ENCODE results near the gene ZNF587B.
"Not testable (repeated sequence)": the region's sequence is repeated elsewhere in the genome, so short reads cannot be mapped to it uniquely, and the experiment has no call there.

Gene ZNF587B

DNA sequence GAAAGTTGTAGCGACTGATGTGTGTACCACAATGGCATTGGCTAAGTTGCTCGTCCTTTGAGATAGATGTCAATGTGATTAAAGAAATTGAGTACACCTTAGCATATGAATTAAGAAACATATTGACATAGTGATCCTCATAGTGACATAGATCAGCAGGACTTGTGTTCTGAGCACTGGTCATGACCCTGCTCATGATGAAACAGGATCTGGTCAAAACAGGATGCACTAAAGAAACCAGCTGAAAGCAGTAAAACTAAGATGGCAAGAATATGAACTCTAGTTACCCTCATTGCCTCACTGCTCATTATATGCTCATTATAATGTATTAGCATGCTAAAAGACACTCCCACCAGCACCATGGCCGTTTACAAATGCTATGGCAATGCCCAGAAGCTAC is 17.1 kb downstream of the ZNF587B start:
- H3K36me3 ChIP-seq (ENCODE audit: control insufficient read depth in 2 of 2, insufficient read depth in 2 of 2, low read length in 2 of 2); H3K27me3 ChIP-seq (ENCODE audit: control insufficient read depth in 1 of 2, insufficient read depth in 2 of 2, low read length in 2 of 2); H3K9ac ChIP-seq (ENCODE audit: low read length in 2 of 2); H3K4me1 ChIP-seq (ENCODE audit: control insufficient read depth, insufficient read depth, low read length); H3K27ac ChIP-seq (ENCODE audit: low read length); H3K9me3 ChIP-seq (ENCODE audit: control insufficient read depth in 2 of 2, low read length in 2 of 2); H3K4me3 ChIP-seq (ENCODE audit: low read length in 2 of 2): not testable (repeated sequence)

- peak overlapping the region; percentile 88 to 92 for H3K4me3 ChIP-seq (ENCODE audit: low read length in 2 of 2)
- not testable (repeated sequence) for H3K27ac ChIP-seq (ENCODE audit: low read length); H3K4me1 ChIP-seq (ENCODE audit: control insufficient read depth, insufficient read depth, low read length); H3K27me3 ChIP-seq (ENCODE audit: control insufficient read depth in 1 of 2, insufficient read depth in 2 of 2, low read length in 2 of 2); H3K9ac ChIP-seq (ENCODE audit: low read length in 2 of 2); H3K9me3 ChIP-seq (ENCODE audit: control insufficient read depth in 2 of 2, low read length in 2 of 2); H3K36me3 ChIP-seq (ENCODE audit: control insufficient read depth in 2 of 2, insufficient read depth in 2 of 2, low read length in 2 of 2)
Measured at GRCh38 chr19:57849162-57849665, 19.1 kb downstream of the ZNF587B start.

DNA sequence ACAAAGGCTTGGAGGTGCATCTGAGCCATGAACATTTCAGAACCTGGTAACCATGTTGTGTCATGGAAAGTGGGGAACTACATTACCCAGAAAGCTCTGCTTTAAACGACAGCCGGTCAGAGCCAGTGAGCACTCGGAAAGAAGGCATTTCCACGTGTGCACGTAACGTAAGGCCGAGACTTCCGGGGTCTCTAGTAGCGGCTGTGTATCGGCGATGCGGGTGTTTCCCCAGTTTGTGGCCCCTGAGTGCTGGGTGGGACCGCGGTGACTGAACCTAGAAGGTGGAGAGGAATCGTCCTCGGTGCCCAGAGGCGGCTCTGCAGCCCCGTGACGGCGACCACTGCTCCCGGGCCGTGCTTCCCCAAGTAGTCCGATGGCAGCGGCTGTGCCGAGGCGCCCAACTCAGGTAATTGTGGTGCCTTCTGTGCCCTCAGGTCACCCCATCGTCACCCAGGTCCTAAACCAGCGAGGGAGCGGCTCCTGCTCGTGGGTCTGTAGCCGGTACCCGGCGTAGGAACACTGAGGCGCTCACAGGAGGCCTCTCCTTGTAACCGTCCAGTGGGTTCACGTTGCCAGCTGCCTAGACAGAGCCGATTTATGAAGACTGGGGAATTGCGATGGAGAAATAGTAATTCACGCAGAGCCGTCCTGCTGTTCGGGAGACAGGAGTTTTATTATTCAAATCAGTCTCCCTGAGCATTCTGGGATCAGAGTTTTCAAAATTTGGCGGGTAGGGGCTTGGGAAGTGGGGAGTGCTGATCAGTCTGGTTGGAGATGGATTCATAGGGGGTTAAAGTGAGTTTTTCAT is 19.8 kb downstream of the ZNF587B start, which contains the start of gene ZNF587:
Gene ZNF587, plus strand, starts transcription at position 194 of the 808 bp plus-strand sequence. Its CDS starts 180 bp downstream, at position 374.
- not testable (repeated sequence) for H3K27ac ChIP-seq (ENCODE audit: low read length); H3K27me3 ChIP-seq (ENCODE audit: control insufficient read depth in 1 of 2, insufficient read depth in 2 of 2, low read length in 2 of 2); H3K9me3 ChIP-seq (ENCODE audit: control insufficient read depth in 2 of 2, low read length in 2 of 2); H3K4me1 ChIP-seq (ENCODE audit: control insufficient read depth, insufficient read depth, low read length); H3K36me3 ChIP-seq (ENCODE audit: control insufficient read depth in 2 of 2, insufficient read depth in 2 of 2, low read length in 2 of 2)
- Histone ChIP-seq H3K4me3 (ENCODE audit: low read length in 2 of 2) (peak within 1 kb of the TSS; percentile 88 to 92), H3K9ac (ENCODE audit: low read length in 2 of 2) (peak within 1 kb of the TSS; percentile 80 to 83)

GRCh38 chr19:57850553-57851017 is 20.5 kb downstream of the ZNF587B start:
- Histone ChIP-seq H3K4me1 (ENCODE audit: control insufficient read depth, insufficient read depth, low read length) (peaks cover 9% of the 10 kb centered on the region), H3K9me3 (ENCODE audit: control insufficient read depth in 2 of 2, low read length in 2 of 2) (no peaks in the 10 kb centered on the region), H3K4me3 (ENCODE audit: low read length in 2 of 2) (peak overlapping the region; percentile 88 to 92), H3K36me3 (ENCODE audit: control insufficient read depth in 2 of 2, insufficient read depth in 2 of 2, low read length in 2 of 2) (peaks cover 0 to 6% of the 10 kb centered on the region in 2 donors), H3K9ac (ENCODE audit: low read length in 2 of 2) (peak overlapping the region; percentile 80 to 83), H3K27ac (ENCODE audit: low read length) (no peak overlapping the region), H3K27me3 (ENCODE audit: control insufficient read depth in 1 of 2, insufficient read depth in 2 of 2, low read length in 2 of 2) (no peaks in the 10 kb centered on the region)

- H3K9ac ChIP-seq (ENCODE audit: low read length in 2 of 2); H3K4me1 ChIP-seq (ENCODE audit: control insufficient read depth, insufficient read depth, low read length); H3K27me3 ChIP-seq (ENCODE audit: control insufficient read depth in 1 of 2, insufficient read depth in 2 of 2, low read length in 2 of 2); H3K36me3 ChIP-seq (ENCODE audit: control insufficient read depth in 2 of 2, insufficient read depth in 2 of 2, low read length in 2 of 2); H3K9me3 ChIP-seq (ENCODE audit: control insufficient read depth in 2 of 2, low read length in 2 of 2); H3K27ac ChIP-seq (ENCODE audit: low read length); H3K4me3 ChIP-seq (ENCODE audit: low read length in 2 of 2): not testable (repeated sequence)
Measured at GRCh38 chr19:57851812-57852603, 21.9 kb downstream of the ZNF587B start.

DNA sequence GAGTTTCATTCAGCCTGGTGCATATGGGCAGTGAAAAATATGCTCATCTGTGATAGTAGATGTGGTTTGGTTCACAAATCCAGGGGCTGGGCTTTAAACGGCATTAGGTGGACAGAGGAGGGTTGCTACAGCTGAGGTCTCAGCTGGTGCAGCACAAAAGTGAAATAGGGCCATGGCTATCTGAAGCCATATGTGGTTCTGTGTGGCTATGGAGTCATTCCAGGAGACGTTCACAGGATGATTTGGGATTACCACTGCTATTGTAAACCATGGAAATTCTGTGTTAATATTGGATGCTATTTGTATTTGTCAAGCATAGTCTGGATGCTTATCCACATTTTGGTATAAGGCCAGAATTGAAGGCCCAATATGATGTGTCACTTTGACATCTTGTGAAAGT is 24.0 kb downstream of the ZNF587B start:
- peaks cover 6 to 14% of the 10 kb centered on the region in 2 donors for H3K36me3 ChIP-seq (ENCODE audit: control insufficient read depth in 2 of 2, insufficient read depth in 2 of 2, low read length in 2 of 2)
- not testable (repeated sequence) for H3K4me1 ChIP-seq (ENCODE audit: control insufficient read depth, insufficient read depth, low read length); H3K9ac ChIP-seq (ENCODE audit: low read length in 2 of 2); H3K27ac ChIP-seq (ENCODE audit: low read length); H3K9me3 ChIP-seq (ENCODE audit: control insufficient read depth in 2 of 2, low read length in 2 of 2); H3K27me3 ChIP-seq (ENCODE audit: control insufficient read depth in 1 of 2, insufficient read depth in 2 of 2, low read length in 2 of 2); H3K4me3 ChIP-seq (ENCODE audit: low read length in 2 of 2)

GRCh38 chr19:57862351-57862750 is 32.3 kb downstream of the ZNF587B start:
- H3K4me3 ChIP-seq (ENCODE audit: low read length in 2 of 2); H3K9ac ChIP-seq (ENCODE audit: low read length in 2 of 2); H3K27ac ChIP-seq (ENCODE audit: low read length); H3K4me1 ChIP-seq (ENCODE audit: control insufficient read depth, insufficient read depth, low read length); H3K9me3 ChIP-seq (ENCODE audit: control insufficient read depth in 2 of 2, low read length in 2 of 2); H3K27me3 ChIP-seq (ENCODE audit: control insufficient read depth in 1 of 2, insufficient read depth in 2 of 2, low read length in 2 of 2): not testable (repeated sequence)
- H3K36me3 ChIP-seq (ENCODE audit: control insufficient read depth in 2 of 2, insufficient read depth in 2 of 2, low read length in 2 of 2): peaks cover 41 to 46% of the 10 kb centered on the region in 2 donors

DNA sequence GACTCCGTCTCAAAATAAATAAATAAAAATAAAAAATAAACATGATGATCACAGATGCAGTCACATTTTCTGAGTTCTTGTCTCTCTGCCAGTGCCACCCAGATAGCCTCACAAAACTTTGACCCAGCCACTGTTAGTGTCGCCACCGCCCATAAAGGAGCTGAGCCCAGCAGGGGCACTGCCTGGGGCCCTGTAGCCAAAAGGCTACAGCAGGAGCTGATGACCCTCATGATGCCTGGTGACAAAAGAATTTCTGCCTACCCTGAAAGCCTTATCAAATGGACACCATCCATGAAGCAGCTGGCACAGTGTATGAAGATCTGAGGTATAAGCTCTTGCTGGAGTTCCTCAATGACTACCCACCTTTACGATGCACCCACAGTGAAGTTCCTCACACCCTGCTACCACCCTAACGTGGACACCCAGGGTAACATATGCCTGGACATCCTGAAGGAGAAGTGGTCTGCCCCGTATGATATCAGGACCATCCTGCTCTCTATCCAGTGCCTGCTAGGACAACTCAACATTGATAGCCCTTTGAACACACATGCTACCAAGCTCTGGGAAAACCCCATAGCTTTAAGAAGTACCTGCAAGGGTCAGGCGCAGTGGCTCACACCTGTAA is 37.9 kb downstream of the ZNF587B start:
- Histone ChIP-seq H3K4me1 (ENCODE audit: control insufficient read depth, insufficient read depth, low read length) (no peaks in the 10 kb centered on the region), H3K9me3 (ENCODE audit: control insufficient read depth in 2 of 2, low read length in 2 of 2) (peaks cover 22 to 28% of the 10 kb centered on the region in 2 donors), H3K9ac (ENCODE audit: low read length in 2 of 2) (no peak overlapping the region), H3K4me3 (ENCODE audit: low read length in 2 of 2) (no peak overlapping the region), H3K27ac (ENCODE audit: low read length) (no peak overlapping the region), H3K36me3 (ENCODE audit: control insufficient read depth in 2 of 2, insufficient read depth in 2 of 2, low read length in 2 of 2) (peaks cover 21 to 25% of the 10 kb centered on the region in 2 donors), H3K27me3 (ENCODE audit: control insufficient read depth in 1 of 2, insufficient read depth in 2 of 2, low read length in 2 of 2) (no peaks in the 10 kb centered on the region)

GRCh38 chr19:57869655-57870054 is 39.6 kb downstream of the ZNF587B start:
- not testable (repeated sequence) for H3K4me3 ChIP-seq (ENCODE audit: low read length in 2 of 2); H3K27ac ChIP-seq (ENCODE audit: low read length); H3K4me1 ChIP-seq (ENCODE audit: control insufficient read depth, insufficient read depth, low read length); H3K9ac ChIP-seq (ENCODE audit: low read length in 2 of 2); H3K27me3 ChIP-seq (ENCODE audit: control insufficient read depth in 1 of 2, insufficient read depth in 2 of 2, low read length in 2 of 2)
- Histone ChIP-seq H3K36me3 (ENCODE audit: control insufficient read depth in 2 of 2, insufficient read depth in 2 of 2, low read length in 2 of 2) (peaks cover 21 to 31% of the 10 kb centered on the region in 2 donors), H3K9me3 (ENCODE audit: control insufficient read depth in 2 of 2, low read length in 2 of 2) (peaks cover 36 to 37% of the 10 kb centered on the region in 2 donors)

GRCh38 chr19:57870225-57870624 is 40.1 kb downstream of the ZNF587B start:
- H3K4me1 ChIP-seq (ENCODE audit: control insufficient read depth, insufficient read depth, low read length): no peaks in the 10 kb centered on the region
- H3K9ac ChIP-seq (ENCODE audit: low read length in 2 of 2): no peak overlapping the region
- H3K27ac ChIP-seq (ENCODE audit: low read length): no peak overlapping the region
- H3K36me3 ChIP-seq (ENCODE audit: control insufficient read depth in 2 of 2, insufficient read depth in 2 of 2, low read length in 2 of 2): peaks cover 17 to 30% of the 10 kb centered on the region in 2 donors
- peaks cover 36 to 37% of the 10 kb centered on the region in 2 donors for H3K9me3 ChIP-seq (ENCODE audit: control insufficient read depth in 2 of 2, low read length in 2 of 2)
- peak overlapping the region in 1 of 2 donors; percentile 5 for H3K4me3 ChIP-seq (ENCODE audit: low read length in 2 of 2)
- H3K27me3 ChIP-seq (ENCODE audit: control insufficient read depth in 1 of 2, insufficient read depth in 2 of 2, low read length in 2 of 2): no peaks in the 10 kb centered on the region

Measured in stomach smooth muscle (tissue), 2 donors.